K562 (cell line): ENCODE measurements around the gene PRRT2. TPM values are rescaled to one million over a fixed set of nuclear protein-coding genes. Genes with fewer than 3 reads are reported as not detected.
A peak's percentile ranks its signal among the peaks of the same experiment; 100 is the strongest.

Source experiments
- ARID1B ChIP-seq: fragments of 450-650 bp; IDR thresholded peaks from 2 replicates; pipeline ENCODE4 v1.6.1; 2016; ENCODE audit warnings: antibody characterized with exemption, mild to moderate bottlenecking, inconsistent platforms
- FOXK1 ChIP-seq: sonication (generic); formaldehyde crosslinking; IDR thresholded peaks from 2 replicates; pipeline ENCODE4 v1.8.0; 2022; ENCODE audit warnings: missing genetic modification reagents, mild to moderate bottlenecking, borderline replicate concordance
- GATAD2B ChIP-seq: fragments of 450-650 bp; IDR thresholded peaks from 2 replicates; pipeline ENCODE4 v1.6.1; 2017; ENCODE audit warnings: mild to moderate bottlenecking, borderline replicate concordance
- GTF2F1 ChIP-seq: IDR thresholded peaks from 2 replicates; pipeline ENCODE4 v1.6.1; 2011; ENCODE audit warnings: low read depth, low read length, improper control_type of control experiment
- JUND ChIP-seq, 2 experiments: IDR thresholded peaks; 2 replicates in 1 of 2; 3 replicates in 1 of 2; pipeline ENCODE4 v1.6.1; 2011; ENCODE audit warnings: borderline replicate concordance in 2 of 2, low read depth in 2 of 2, low read length in 2 of 2, improper control_type of control experiment in 1 of 2, missing biosample characterization in 1 of 2, missing genetic modification characterization in 1 of 2, missing genetic modification reagents in 1 of 2
- KDM1A ChIP-seq, 2 experiments: fragments of 450-650 bp; IDR thresholded peaks; 2 replicates each; pipeline ENCODE4 v1.6.1; 2016; ENCODE audit warnings: mild to moderate bottlenecking in 2 of 2
- NELFE ChIP-seq: IDR thresholded peaks from 2 replicates; pipeline ENCODE4 v1.6.1; 2011; ENCODE audit warnings: mild to moderate bottlenecking; ENCODE audit not compliant: insufficient read depth, insufficient read length
- PHB ChIP-seq: fragments of 250-450 bp; sonication (Bioruptor Pico); IDR thresholded peaks from 2 replicates; pipeline ENCODE4 v1.5.0; 2021
- POLR3G ChIP-seq: IDR thresholded peaks from 2 replicates; pipeline ENCODE4 v1.6.1; 2011; ENCODE audit not compliant: insufficient read length, insufficient replicate concordance; ENCODE audit errors: extremely low read depth
- RBM15 ChIP-seq: fragments of 200-400 bp; formaldehyde crosslinking; IDR thresholded peaks from 2 replicates; pipeline ENCODE4 v1.6.1; 2018; ENCODE audit warnings: mild to moderate bottlenecking, low read length, moderate library complexity; ENCODE audit not compliant: insufficient read depth
- RBM17 ChIP-seq: fragments of 200-400 bp; formaldehyde crosslinking; IDR thresholded peaks from 2 replicates; pipeline ENCODE4 v1.6.1; 2017; ENCODE audit warnings: low read depth, mild to moderate bottlenecking, low read length, borderline replicate concordance
- SUPT5H ChIP-seq: fragments of 450-650 bp; IDR thresholded peaks from 2 replicates; pipeline ENCODE4 v1.6.1; 2016
- TBP ChIP-seq: optimal IDR thresholded peaks from 2 replicates; pipeline ENCODE3; 2011; ENCODE audit warnings: low read depth, low read length, improper control_type of control experiment
- TEAD1 ChIP-seq, 2 experiments: fragments of 450-650 bp in 1 of 2; sonication (generic) in 1 of 2; formaldehyde crosslinking; IDR thresholded peaks; 2 replicates each; pipeline versions ENCODE4 v1.4.0 to v1.8.0; 2020 to 2022; ENCODE audit warnings: mild to moderate bottlenecking in 2 of 2, missing genetic modification reagents in 1 of 2
- XRCC4 ChIP-seq: IDR thresholded peaks from one replicate; pipeline ENCODE4 v1.6.1; 2011; ENCODE audit not compliant: insufficient read depth, insufficient read length; ENCODE audit errors: extremely low read depth
- YBX1 ChIP-seq: fragments of 450-650 bp; IDR thresholded peaks from 2 replicates; pipeline ENCODE4 v1.7.1; 2016; ENCODE audit warnings: mild to moderate bottlenecking
- ZNF174 ChIP-seq: fragments of 250-450 bp; sonication (Bioruptor Pico); IDR thresholded peaks from 2 replicates; pipeline ENCODE4 v1.4.0; 2020; ENCODE audit warnings: mild to moderate bottlenecking
- ZNF263 ChIP-seq: sonication (generic); formaldehyde crosslinking; IDR thresholded peaks from 2 replicates; pipeline ENCODE4 v1.8.0; 2022; ENCODE audit warnings: mild to moderate bottlenecking, missing genetic modification reagents, borderline replicate concordance
- ZNF384 ChIP-seq: IDR thresholded peaks from 2 replicates; pipeline ENCODE4 v1.6.1; 2012; ENCODE audit warnings: low read depth, low read length, improper control_type of control experiment
- polyA plus RNA-seq, 8 experiments: library from polyadenylated mRNA; depleted of rRNA in 4 of 8; stranded (reverse) in 5 of 8; unstranded in 3 of 8; fragments of >200 nt; fragmentation: Nextera tagmentation in 2 of 8; fragmentation: Illumina TruSeq in 1 of 8; extraction: Ambion mirVana in 2 of 8; extraction: Trizol in 1 of 8; gene quantifications; 2 replicates each; pipeline versions ENCODE4 v1.2.1 to v1.2.3, GENCODE V29; 2011 to 2014; ENCODE audit warnings: inconsistent platforms in 1 of 8, missing spikeins in 1 of 8
- total RNA-seq, 7 experiments: library from RNA; depleted of rRNA in 6 of 7; stranded (reverse); fragments of >200 nt in 6 of 7; fragmentation: Illumina TruSeq in 2 of 7; extraction: Trizol in 2 of 7; gene quantifications; 2 replicates each; pipeline versions ENCODE4 v1.2.1 to v1.2.3, GENCODE V29; 2011 to 2021; ENCODE audit warnings: low replicate concordance in 1 of 7
- TF ChIP-seq, protein P1 (sequence below), 2 experiments: fragments of 450-650 bp in 1 of 2; IDR thresholded peaks; 2 replicates each; pipeline ENCODE4 v1.6.1; 2011 to 2017; ENCODE audit warnings: low read depth in 2 of 2, antibody characterized with exemption in 1 of 2, borderline replicate concordance in 1 of 2, low read length in 1 of 2, mild to moderate bottlenecking in 1 of 2, mixed read lengths in 1 of 2; ENCODE audit not compliant: control insufficient read depth in 1 of 2
- TF ChIP-seq, protein P2 (sequence below), 2 experiments: fragments of 450-650 bp in 1 of 2; sonication (generic) in 1 of 2; formaldehyde crosslinking in 1 of 2; IDR thresholded peaks in 1 of 2; conservative IDR thresholded peaks in 1 of 2; 2 replicates each; pipeline versions ENCODE4 v1.6.1 to v1.8.1; 2016 to 2023; ENCODE audit warnings: mild to moderate bottlenecking in 2 of 2, moderate library complexity in 2 of 2, inconsistent platforms in 1 of 2, missing genetic modification reagents in 1 of 2
- TF ChIP-seq, protein P3 (sequence below): sonication (generic); formaldehyde crosslinking; IDR thresholded peaks from 2 replicates; pipeline ENCODE4 v1.8.0; 2022; ENCODE audit warnings: missing genetic modification reagents, mild to moderate bottlenecking, borderline replicate concordance

The PRRT2 gene
- total and polyA plus RNA-seq, 9 of the 15 experiments (the other 6 are each of a cell fraction or from before 2014, with no cell fraction given) = 0.11 to 1.0 (median 0.42) TPM; not detected in 2

DNA sequence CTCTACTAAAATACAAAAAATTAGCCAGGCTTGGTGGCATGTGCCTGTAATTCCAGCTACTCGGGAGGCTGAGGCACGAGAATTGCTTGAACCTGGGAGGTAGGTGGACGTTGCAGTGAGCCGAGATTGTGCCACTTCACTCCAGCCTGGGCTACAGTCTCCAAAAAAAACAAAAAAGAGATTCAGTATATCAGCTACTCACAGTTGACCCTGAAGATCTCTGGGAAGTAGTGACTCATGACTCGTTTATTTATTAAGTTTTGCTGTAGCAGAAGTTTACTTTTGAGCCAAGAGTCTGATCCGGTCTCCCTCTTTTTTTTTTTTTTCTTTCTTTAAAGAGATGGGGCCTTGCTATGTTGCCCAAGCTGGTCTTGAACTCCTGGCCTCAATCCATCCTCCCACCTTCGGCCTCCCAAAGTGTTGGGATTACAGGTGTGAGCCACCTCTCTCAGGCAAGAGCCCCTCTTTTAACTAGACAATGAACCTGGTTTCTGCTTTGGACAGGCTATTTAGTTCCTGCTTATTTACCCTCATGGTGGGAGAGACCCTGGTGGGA, 12.7 kb downstream of the PRRT2 start (continued):
- TF ChIP-seq, protein P1, sequence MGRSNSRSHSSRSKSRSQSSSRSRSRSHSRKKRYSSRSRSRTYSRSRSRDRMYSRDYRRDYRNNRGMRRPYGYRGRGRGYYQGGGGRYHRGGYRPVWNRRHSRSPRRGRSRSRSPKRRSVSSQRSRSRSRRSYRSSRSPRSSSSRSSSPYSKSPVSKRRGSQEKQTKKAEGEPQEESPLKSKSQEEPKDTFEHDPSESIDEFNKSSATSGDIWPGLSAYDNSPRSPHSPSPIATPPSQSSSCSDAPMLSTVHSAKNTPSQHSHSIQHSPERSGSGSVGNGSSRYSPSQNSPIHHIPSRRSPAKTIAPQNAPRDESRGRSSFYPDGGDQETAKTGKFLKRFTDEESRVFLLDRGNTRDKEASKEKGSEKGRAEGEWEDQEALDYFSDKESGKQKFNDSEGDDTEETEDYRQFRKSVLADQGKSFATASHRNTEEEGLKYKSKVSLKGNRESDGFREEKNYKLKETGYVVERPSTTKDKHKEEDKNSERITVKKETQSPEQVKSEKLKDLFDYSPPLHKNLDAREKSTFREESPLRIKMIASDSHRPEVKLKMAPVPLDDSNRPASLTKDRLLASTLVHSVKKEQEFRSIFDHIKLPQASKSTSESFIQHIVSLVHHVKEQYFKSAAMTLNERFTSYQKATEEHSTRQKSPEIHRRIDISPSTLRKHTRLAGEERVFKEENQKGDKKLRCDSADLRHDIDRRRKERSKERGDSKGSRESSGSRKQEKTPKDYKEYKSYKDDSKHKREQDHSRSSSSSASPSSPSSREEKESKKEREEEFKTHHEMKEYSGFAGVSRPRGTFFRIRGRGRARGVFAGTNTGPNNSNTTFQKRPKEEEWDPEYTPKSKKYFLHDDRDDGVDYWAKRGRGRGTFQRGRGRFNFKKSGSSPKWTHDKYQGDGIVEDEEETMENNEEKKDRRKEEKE (IDR thresholded peaks at IDR 0.05; ENCODE audit: borderline replicate concordance in 1 of 2, control insufficient read depth in 1 of 2, low read depth in 2 of 2, low read length in 1 of 2) = no peak
- TF ChIP-seq JUND (IDR thresholded peaks at IDR 0.05; ENCODE audit: borderline replicate concordance, low read depth, low read length) (peak; percentile 59; the same call in 1 of the 2 replicates), JUND (tag; IDR thresholded peaks at IDR 0.05; ENCODE audit: borderline replicate concordance, low read depth, low read length) (peak; percentile 47; the same call in 1 of the 3 replicates), RBM17 (no peak), POLR3G (no peak), SUPT5H (no peak), ZNF174 (no peak), GATAD2B (no peak), YBX1 (no peak), XRCC4 (no peak), TBP (no peak), ZNF384 (peak; percentile 59), ZNF263 (CRISPR knock-in tag) (no peak), GTF2F1 (no peak), RBM15 (no peak), PHB (CRISPR knock-in tag) (no peak), NELFE (no peak), FOXK1 (CRISPR knock-in tag) (0 out of 2 replicates have a peak, but pooled peaks have one; percentile 21), ARID1B (peak; percentile 51), TEAD1 (CRISPR knock-in tag; IDR thresholded peaks at IDR 0.05) (no peak), KDM1A (IDR thresholded peaks at IDR 0.05) (peak; percentile 23 to 29; a peak in 1 of 4 replicates)
- TF ChIP-seq, protein P2, sequence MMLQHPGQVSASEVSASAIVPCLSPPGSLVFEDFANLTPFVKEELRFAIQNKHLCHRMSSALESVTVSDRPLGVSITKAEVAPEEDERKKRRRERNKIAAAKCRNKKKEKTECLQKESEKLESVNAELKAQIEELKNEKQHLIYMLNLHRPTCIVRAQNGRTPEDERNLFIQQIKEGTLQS (IDR thresholded peaks at IDR 0.05) = peak; percentile 40; the same call in 1 of the 2 replicates
- TF ChIP-seq, protein P2 (CRISPR knock-in tag; conservative IDR thresholded peaks at IDR 0.05) = no peak
- TF ChIP-seq, protein P3, sequence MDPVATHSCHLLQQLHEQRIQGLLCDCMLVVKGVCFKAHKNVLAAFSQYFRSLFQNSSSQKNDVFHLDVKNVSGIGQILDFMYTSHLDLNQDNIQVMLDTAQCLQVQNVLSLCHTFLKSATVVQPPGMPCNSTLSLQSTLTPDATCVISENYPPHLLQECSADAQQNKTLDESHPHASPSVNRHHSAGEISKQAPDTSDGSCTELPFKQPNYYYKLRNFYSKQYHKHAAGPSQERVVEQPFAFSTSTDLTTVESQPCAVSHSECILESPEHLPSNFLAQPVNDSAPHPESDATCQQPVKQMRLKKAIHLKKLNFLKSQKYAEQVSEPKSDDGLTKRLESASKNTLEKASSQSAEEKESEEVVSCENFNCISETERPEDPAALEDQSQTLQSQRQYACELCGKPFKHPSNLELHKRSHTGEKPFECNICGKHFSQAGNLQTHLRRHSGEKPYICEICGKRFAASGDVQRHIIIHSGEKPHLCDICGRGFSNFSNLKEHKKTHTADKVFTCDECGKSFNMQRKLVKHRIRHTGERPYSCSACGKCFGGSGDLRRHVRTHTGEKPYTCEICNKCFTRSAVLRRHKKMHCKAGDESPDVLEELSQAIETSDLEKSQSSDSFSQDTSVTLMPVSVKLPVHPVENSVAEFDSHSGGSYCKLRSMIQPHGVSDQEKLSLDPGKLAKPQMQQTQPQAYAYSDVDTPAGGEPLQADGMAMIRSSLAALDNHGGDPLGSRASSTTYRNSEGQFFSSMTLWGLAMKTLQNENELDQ = no peak
